ENCODE results near the gene RBBP8.

Gene RBBP8

DNA sequence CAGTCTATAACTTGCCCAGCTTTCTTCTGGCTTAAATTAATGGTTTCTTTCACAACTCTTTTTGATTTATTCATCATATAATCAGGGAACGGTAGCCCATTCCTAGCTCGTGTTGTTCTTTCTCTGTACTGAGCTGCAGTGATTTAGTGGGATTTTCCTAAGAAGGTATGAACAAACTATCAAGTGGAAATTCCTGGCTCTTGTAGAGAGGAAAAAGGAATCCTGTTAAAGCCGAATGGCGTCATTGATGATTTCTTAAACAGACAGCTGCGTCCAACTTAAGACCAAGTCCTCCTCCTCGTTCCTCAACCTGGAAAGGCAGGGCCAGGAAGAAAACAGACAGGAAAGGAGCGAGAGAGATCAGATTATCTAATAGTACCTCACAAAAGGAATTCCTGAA is 132.9 kb downstream of the RBBP8 start:
- DNase-seq, result no peak

DNA sequence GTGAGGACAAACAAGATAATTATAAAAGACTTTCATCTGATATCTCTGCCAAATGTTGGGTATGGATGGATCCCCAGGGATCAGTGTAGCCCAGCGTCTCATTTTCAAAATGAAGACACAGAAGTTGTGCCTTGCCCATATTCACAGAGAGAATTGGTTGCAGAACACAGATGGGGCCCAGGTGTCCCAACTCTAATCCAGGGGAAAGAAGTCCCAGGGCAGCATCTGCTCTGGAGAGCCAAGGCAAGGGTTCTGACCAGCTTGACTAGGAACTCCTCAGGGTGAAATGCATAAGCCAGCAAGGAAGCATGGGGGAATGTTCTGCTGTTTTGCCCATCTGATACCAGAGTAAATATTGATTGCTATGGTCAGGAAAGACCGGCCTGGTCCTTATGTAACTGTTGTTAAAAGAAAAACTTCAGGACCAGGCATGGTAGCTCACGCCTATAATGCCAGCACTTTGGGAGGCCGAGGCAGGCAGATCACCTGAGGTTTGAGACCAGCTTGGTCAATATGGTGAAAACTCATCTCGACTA is 133.4 kb downstream of the RBBP8 start:
- no peak for DNase-seq

DNA sequence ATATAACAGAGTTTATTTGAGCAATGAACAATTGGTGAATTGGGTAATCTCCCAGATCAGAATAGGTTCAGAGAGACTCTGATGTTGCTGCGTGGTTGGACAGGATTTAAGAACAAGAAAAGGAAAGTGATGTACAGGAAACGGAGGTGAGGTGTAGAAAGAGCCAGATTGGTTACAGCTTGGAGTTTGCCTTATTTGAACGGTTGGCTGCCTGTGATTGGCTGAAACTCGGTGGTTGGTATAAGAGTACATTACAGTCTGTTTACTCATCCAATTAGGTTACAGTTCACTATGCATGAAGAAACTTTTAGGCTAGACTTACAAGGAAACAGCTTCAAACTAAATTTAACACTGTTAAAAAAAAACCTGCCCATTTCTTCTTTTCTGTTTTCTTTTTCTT is 134.1 kb downstream of the RBBP8 start:
- DNase-seq, result peak; percentile 5

DNA sequence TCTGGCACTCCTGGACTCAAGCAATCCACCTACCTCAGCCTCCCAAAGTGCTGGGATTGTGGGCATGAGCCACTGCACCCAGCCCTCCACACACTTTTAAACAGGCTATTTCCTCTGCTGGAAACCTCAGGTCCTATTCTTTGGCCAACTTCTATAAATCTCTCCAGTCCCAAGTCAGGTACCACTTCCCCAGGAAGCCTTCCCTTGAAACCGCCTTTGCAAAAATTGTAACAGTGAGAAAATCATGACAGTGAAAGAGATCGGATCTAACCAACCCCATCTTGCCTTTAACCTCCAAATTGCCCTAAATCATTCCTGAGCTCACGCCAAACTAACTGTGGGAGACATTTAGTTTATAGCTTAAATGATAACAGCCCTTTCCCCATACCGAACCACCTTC is 134.9 kb downstream of the RBBP8 start:
- DNase-seq, result no peak

DNA sequence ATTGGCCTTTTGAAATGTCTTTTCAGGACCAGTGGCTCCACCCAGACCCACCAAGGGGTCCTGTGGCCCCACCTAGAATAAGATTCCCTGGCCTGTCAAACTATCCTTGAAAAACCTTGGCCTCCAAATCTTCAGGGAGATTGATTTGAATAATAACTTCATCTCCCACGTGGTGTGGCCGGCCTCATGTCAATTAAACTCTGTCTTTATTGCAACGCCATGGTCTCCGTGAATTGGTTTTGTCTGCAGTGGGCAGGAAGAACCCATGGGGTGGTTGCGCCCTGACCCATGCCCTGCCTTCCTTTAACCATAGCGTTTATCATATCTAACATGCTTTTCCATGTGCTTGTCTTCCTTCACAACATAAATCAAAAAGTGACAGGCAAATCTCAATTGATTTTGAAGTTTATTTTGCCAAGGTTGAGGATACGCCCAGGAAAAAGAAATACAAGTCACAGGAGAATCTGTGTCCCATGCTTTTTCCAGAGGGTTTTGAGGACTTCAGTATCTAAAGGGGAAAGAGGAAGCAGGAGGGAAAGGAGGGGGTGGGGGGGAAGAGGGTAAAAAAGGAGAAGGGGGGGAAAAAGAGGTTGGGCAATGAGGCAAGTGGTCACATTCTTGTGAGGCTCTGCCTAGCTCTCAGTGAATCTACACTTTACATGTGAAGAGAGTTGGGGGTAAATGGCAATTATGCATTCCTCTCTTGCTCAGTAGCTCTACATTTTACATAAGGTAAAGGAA is 135.6 kb downstream of the RBBP8 start:
- DNase-seq, result no peak

- no peak for DNase-seq
Measured at GRCh38 chr18:23069481-23069880, 136.4 kb downstream of the RBBP8 start.

DNA sequence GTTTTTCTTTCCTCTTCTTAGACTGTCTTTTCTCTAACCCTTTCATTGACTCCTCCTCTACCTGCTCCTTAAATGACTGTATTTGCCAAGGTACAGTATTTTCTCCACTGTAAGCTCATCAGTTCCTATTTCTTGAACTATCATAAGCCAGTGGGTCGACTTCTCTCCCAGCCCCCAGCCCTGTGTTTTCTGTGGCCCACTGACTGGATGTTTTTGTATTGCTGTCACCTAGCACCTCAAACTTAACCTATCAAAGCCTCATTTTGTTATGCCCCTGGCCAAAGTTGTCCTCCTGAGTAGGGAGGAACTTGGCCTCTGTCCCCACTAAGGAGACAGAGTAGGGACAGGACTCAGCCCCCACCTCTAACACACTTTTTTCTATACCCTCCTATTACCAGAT is 136.8 kb downstream of the RBBP8 start:
- DNase-seq, result no peak

GRCh38 chr18:23071285-23071684 is 138.2 kb downstream of the RBBP8 start:
- no peak for DNase-seq

DNA sequence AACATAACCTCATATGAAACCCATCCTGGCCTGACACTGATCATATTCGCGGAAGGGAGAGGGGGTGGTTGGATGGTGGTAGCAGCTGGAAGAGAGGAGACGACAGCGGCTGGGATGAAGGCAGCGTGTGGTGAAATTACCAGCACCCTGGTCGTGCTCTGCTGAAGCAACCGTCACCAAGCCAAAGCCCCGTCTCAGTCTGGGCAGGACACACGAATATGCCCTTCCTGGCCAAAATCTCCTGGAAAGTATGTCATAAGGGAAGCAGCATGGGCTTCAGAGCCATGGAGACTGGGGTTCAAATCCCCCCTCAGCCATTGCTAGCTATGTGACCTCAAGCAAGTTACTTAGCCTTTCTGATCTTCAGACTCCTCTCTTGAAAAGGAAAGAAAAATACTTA is 139.0 kb downstream of the RBBP8 start:
- DNase-seq, result no peak

- no peak for DNase-seq
Measured at GRCh38 chr18:23073996-23074606, 141.0 kb downstream of the RBBP8 start.
